Measurements from ENCODE around the gene ZCCHC24.

Gene ZCCHC24

GRCh38 chr10:79400146-79401004 lies 45.0 kb downstream of the ZCCHC24 start:
- DNase-seq (ENCODE audit: low read depth in 2 of 3, low spot score in 2 of 3), result peak; percentile 11 to 58 (median 51)

- no peak for DNase-seq (ENCODE audit: low read depth in 2 of 3, low spot score in 2 of 3)
Observed at GRCh38 chr10:79399223-79399831, 46.1 kb downstream of the ZCCHC24 start.

- DNase-seq (ENCODE audit: low read depth in 2 of 3, low spot score in 2 of 3), result no peak
Observed at GRCh38 chr10:79398642-79399041, 46.8 kb downstream of the ZCCHC24 start.

- DNase-seq (ENCODE audit: low read depth in 2 of 3, low spot score in 2 of 3), result no peak
Observed at GRCh38 chr10:79397575-79398303, 47.7 kb downstream of the ZCCHC24 start.

- DNase-seq (ENCODE audit: low read depth in 2 of 3, low spot score in 2 of 3), result no peak
Observed at GRCh38 chr10:79397051-79397450, 48.4 kb downstream of the ZCCHC24 start.

GRCh38 chr10:79396520-79396919 lies 48.9 kb downstream of the ZCCHC24 start:
- no peak for DNase-seq (ENCODE audit: low read depth in 2 of 3, low spot score in 2 of 3)

GRCh38 chr10:79394664-79395063 lies 50.8 kb downstream of the ZCCHC24 start:
- no peak for DNase-seq (ENCODE audit: low read depth in 2 of 3, low spot score in 2 of 3)

GRCh38 chr10:79393924-79394610 lies 51.4 kb downstream of the ZCCHC24 start:
- DNase-seq (ENCODE audit: low read depth in 2 of 3, low spot score in 2 of 3), result no peak

- no peak for DNase-seq (ENCODE audit: low read depth in 2 of 3, low spot score in 2 of 3)
Observed at GRCh38 chr10:79393221-79393923, 52.1 kb downstream of the ZCCHC24 start.

- DNase-seq (ENCODE audit: low read depth in 2 of 3, low spot score in 2 of 3), result no peak
Observed at GRCh38 chr10:79392506-79393176, 52.8 kb downstream of the ZCCHC24 start.

- no peak for DNase-seq (ENCODE audit: low read depth in 2 of 3, low spot score in 2 of 3)
Observed at GRCh38 chr10:79392020-79392398, 53.4 kb downstream of the ZCCHC24 start.

- no peak for DNase-seq (ENCODE audit: low read depth in 2 of 3, low spot score in 2 of 3)
Observed at GRCh38 chr10:79391231-79392019, 54.0 kb downstream of the ZCCHC24 start.

- DNase-seq (ENCODE audit: low read depth in 2 of 3, low spot score in 2 of 3), result no peak
Observed at GRCh38 chr10:79390551-79391229, 54.7 kb downstream of the ZCCHC24 start.

GRCh38 chr10:79390057-79390456 lies 55.4 kb downstream of the ZCCHC24 start:
- no peak for DNase-seq (ENCODE audit: low read depth in 2 of 3, low spot score in 2 of 3)

- DNase-seq (ENCODE audit: low read depth in 2 of 3, low spot score in 2 of 3), result no peak
Observed at GRCh38 chr10:79387974-79388850, 57.2 kb downstream of the ZCCHC24 start.

GRCh38 chr10:79387466-79387973 lies 57.9 kb downstream of the ZCCHC24 start:
- no peak for DNase-seq (ENCODE audit: low read depth in 2 of 3, low spot score in 2 of 3)

GRCh38 chr10:79386637-79387465 lies 58.6 kb downstream of the ZCCHC24 start:
- DNase-seq (ENCODE audit: low read depth in 2 of 3, low spot score in 2 of 3), result no peak

Data from activated CD8-positive, alpha-beta memory T cell treated with anti-CD3 and anti-CD28 coated beads for 48 hours (primary cell).